ENCODE measurements around the gene ARPC2.

Gene ARPC2

GRCh38 chr2:218217360-218218267 is 625 bp downstream of the ARPC2 start:
- peak; percentile 55 for DNase-seq (ENCODE audit: low spot score)

- DNase-seq (ENCODE audit: low spot score), result no peak
Measured at GRCh38 chr2:218218268-218219185, 1.5 kb downstream of the ARPC2 start.

GRCh38 chr2:218219934-218220333 is 2.9 kb downstream of the ARPC2 start:
- no peak for DNase-seq (ENCODE audit: low spot score)

GRCh38 chr2:218221000-218221399 is 4.0 kb downstream of the ARPC2 start:
- no peak for DNase-seq (ENCODE audit: low spot score)

- peak; percentile 17 for DNase-seq (ENCODE audit: low spot score)
Measured at GRCh38 chr2:218223046-218223445, 6.1 kb downstream of the ARPC2 start.

GRCh38 chr2:218224186-218224585 is 7.2 kb downstream of the ARPC2 start:
- peak; percentile 20 for DNase-seq (ENCODE audit: low spot score)

GRCh38 chr2:218226903-218227302 is 9.9 kb downstream of the ARPC2 start:
- no peak for DNase-seq (ENCODE audit: low spot score)

- peak; percentile 77 for DNase-seq (ENCODE audit: low spot score)
Measured at GRCh38 chr2:218228366-218229090, 11.5 kb downstream of the ARPC2 start.

GRCh38 chr2:218229239-218229638 is 12.2 kb downstream of the ARPC2 start:
- peak; percentile 86 for DNase-seq (ENCODE audit: low spot score)

- peak; percentile 72 for DNase-seq (ENCODE audit: low spot score)
Measured at GRCh38 chr2:218229851-218230250, 12.9 kb downstream of the ARPC2 start.

- DNase-seq (ENCODE audit: low spot score), result peak; percentile 99
Measured at GRCh38 chr2:218230882-218231281, 13.9 kb downstream of the ARPC2 start.

- no peak for DNase-seq (ENCODE audit: low spot score)
Measured at GRCh38 chr2:218233543-218233942, 16.6 kb downstream of the ARPC2 start.

GRCh38 chr2:218234521-218234920 is 17.5 kb downstream of the ARPC2 start:
- DNase-seq (ENCODE audit: low spot score), result no peak

GRCh38 chr2:218235017-218235416 is 18.0 kb downstream of the ARPC2 start:
- no peak for DNase-seq (ENCODE audit: low spot score)

GRCh38 chr2:218236829-218237228 is 19.8 kb downstream of the ARPC2 start:
- DNase-seq (ENCODE audit: low spot score), result no peak

GRCh38 chr2:218238887-218239286 is 21.9 kb downstream of the ARPC2 start:
- no peak for DNase-seq (ENCODE audit: low spot score)

GRCh38 chr2:218244204-218244603 is 27.2 kb downstream of the ARPC2 start:
- no peak for DNase-seq (ENCODE audit: low spot score)

- DNase-seq (ENCODE audit: low spot score), result no peak
Measured at GRCh38 chr2:218244665-218245064, 27.7 kb downstream of the ARPC2 start.

GRCh38 chr2:218245214-218245613 is 28.2 kb downstream of the ARPC2 start:
- DNase-seq (ENCODE audit: low spot score), result no peak

- DNase-seq (ENCODE audit: low spot score), result no peak
Measured at GRCh38 chr2:218249691-218250090, 32.7 kb downstream of the ARPC2 start.

GRCh38 chr2:218252509-218253231 is 35.7 kb downstream of the ARPC2 start:
- DNase-seq (ENCODE audit: low spot score), result no peak
